Neural crest cell (in vitro differentiated cells): Measurements from ENCODE around the gene HES5. TPM values are rescaled to one million over a fixed set of nuclear protein-coding genes. Genes with fewer than 3 reads are reported as not detected.
A peak's percentile ranks its signal among the peaks of the same experiment; 100 is the strongest.

Experiments
- DNase-seq: peaks from one replicate; pipeline ENCODE4 v3.0.0; 2021; ENCODE audit warnings: low read depth, mixed read lengths, low spot score
- H3K27ac Mint-ChIP-seq: one replicate; pipeline ENCODE4 v1.8.0; 2021; ENCODE audit warnings: mild to moderate bottlenecking, mixed read lengths; ENCODE audit not compliant: unreplicated experiment
- H3K27me3 Mint-ChIP-seq: 2 replicates; pipeline ENCODE4 v1.8.0; 2021; ENCODE audit warnings: low read depth, mild to moderate bottlenecking, mixed read lengths
- H3K36me3 Mint-ChIP-seq: 2 replicates; pipeline ENCODE4 v1.8.0; 2021; ENCODE audit warnings: low read depth, mild to moderate bottlenecking, mixed read lengths
- H3K4me1 Mint-ChIP-seq: 2 replicates; pipeline ENCODE4 v1.8.0; 2021; ENCODE audit warnings: mixed read lengths
- H3K4me3 Mint-ChIP-seq: one replicate; pipeline ENCODE4 v1.8.0; 2021; ENCODE audit warnings: mild to moderate bottlenecking, mixed read lengths
- H3K9me3 Mint-ChIP-seq: 2 replicates; pipeline ENCODE4 v1.8.0; 2021; ENCODE audit warnings: mixed read lengths
- CTCF ChIP-seq: fragments of 200-600 bp; sonication (generic); conservative IDR thresholded peaks from 2 replicates; pipeline ENCODE4 v1.5.0; 2021; ENCODE audit warnings: antibody characterized with exemption, mild to moderate bottlenecking
- total RNA-seq: library from RNA; stranded (reverse); gene quantifications from 2 replicates; pipeline ENCODE4 v1.2.1, GENCODE V29; 2021

The HES5 gene
- total RNA-seq, 1 donor from 2014 or later: 92.2 TPM

- no peaks in the 10 kb centered on the region for H3K36me3 Mint-ChIP-seq
- no peak for TF ChIP-seq CTCF
- H3K27ac Mint-ChIP-seq: peak overlapping the region; percentile 71
- DNase-seq: no peak
- H3K9me3 Mint-ChIP-seq: no peaks in the 10 kb centered on the region
- no peaks in the 10 kb centered on the region for H3K27me3 Mint-ChIP-seq
- no peak overlapping the region for H3K4me3 Mint-ChIP-seq
- peaks cover 8% of the 10 kb centered on the region for H3K4me1 Mint-ChIP-seq
Observed at GRCh38 chr1:2558420-2558819, 28.4 kb upstream of the HES5 start.

GRCh38 chr1:2557482-2558400 lies 27.7 kb upstream of the HES5 start:
- no peaks in the 10 kb centered on the region for H3K36me3 Mint-ChIP-seq
- H3K4me1 Mint-ChIP-seq: peaks cover 4% of the 10 kb centered on the region
- no peak for TF ChIP-seq CTCF
- no peak overlapping the region for H3K4me3 Mint-ChIP-seq
- DNase-seq: no peak
- H3K9me3 Mint-ChIP-seq: no peaks in the 10 kb centered on the region
- H3K27me3 Mint-ChIP-seq: no peaks in the 10 kb centered on the region
- H3K27ac Mint-ChIP-seq: peak overlapping the region; percentile 35

- Mint-ChIP-seq H3K27ac (peak overlapping the region; percentile 86), H3K36me3 (no peaks in the 10 kb centered on the region), H3K9me3 (no peaks in the 10 kb centered on the region), H3K4me1 (peaks cover 4% of the 10 kb centered on the region), H3K27me3 (no peaks in the 10 kb centered on the region), H3K4me3 (no peak overlapping the region)
- no peak for TF ChIP-seq CTCF
- DNase-seq: no peak
Observed at GRCh38 chr1:2556678-2557481, 26.8 kb upstream of the HES5 start.

GRCh38 chr1:2556277-2556677 lies 26.2 kb upstream of the HES5 start, which contains the start of gene TNFRSF14:
TSS of gene TNFRSF14 (plus strand) at chr1:2556371. CDS start at chr1:2556665, 294 bp downstream.
- H3K36me3 Mint-ChIP-seq: no peaks in the 10 kb centered on the region
- DNase-seq: no peak
- H3K4me1 Mint-ChIP-seq: peaks cover 4% of the 10 kb centered on the region
- peak within 1 kb of the TSS; percentile 86 for H3K27ac Mint-ChIP-seq
- no peak within 1 kb of the TSS for H3K4me3 Mint-ChIP-seq
- TF ChIP-seq CTCF: no peak
- no peaks in the 10 kb centered on the region for H3K27me3 Mint-ChIP-seq
- no peaks in the 10 kb centered on the region for H3K9me3 Mint-ChIP-seq

GRCh38 chr1:2555634-2556276 lies 25.7 kb upstream of the HES5 start:
- Mint-ChIP-seq H3K36me3 (no peaks in the 10 kb centered on the region), H3K27me3 (no peaks in the 10 kb centered on the region), H3K4me3 (no peak overlapping the region), H3K9me3 (no peaks in the 10 kb centered on the region), H3K27ac (no peak overlapping the region), H3K4me1 (peaks cover 4% of the 10 kb centered on the region)
- TF ChIP-seq CTCF: no peak
- DNase-seq: no peak
